ENCODE results near the gene PLEKHA7. TPM values are rescaled to one million over a fixed set of nuclear protein-coding genes. Genes with fewer than 3 reads are reported as not detected.

Gene PLEKHA7
- total and polyA plus RNA-seq, 2 of the 8 experiments (the other 6 are each of a cell fraction or from before 2014, with no cell fraction given) = 11.4 to 25.6 TPM

DNA sequence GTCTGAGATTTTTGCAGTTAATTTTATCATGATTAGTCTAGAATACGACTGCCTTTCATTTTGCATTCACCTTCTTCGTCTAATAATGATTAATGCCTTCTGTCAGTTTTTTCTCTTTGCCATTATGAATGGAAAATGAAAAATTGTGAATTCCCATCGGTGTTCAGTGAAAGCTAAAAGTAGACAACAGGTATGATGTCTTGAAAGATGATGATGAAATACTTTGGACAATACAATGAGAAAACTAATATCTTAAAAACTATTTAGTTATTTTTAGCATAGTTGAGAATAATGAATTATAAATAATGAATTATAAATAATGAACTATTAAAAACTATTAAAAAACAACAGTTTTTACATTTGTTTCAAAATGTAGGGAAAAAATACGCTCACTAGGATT is 270.7 kb downstream of the PLEKHA7 start:
- no peak overlapping the region for H2AK5ac ChIP-seq (ENCODE audit: low read depth, low read length)
- H4K91ac ChIP-seq (replicated peaks; ENCODE audit: insufficient read length, low read length) = no peak overlapping the region
- H3K4ac ChIP-seq (replicated peaks; ENCODE audit: insufficient read length, low read depth, low read length) = no peak overlapping the region
- H3K23ac ChIP-seq (ENCODE audit: insufficient read length) = no peak overlapping the region
- no peak for DNase-seq (ENCODE audit: low read depth in 1 of 2, low spot score in 2 of 2)
- WGBS, 2 experiments (ENCODE audit: extremely low coverage in 1 of 2, insufficient coverage in 1 of 2, insufficient read length in 1 of 2, insufficient replicate concordance in 2 of 2, low coverage in 1 of 2, low lambda C conversion rate in 2 of 2, missing lambda C conversion rate in 1 of 2) = 92% methylated on average over 4 of the region's 4 CpGs; no CpG with 5 or more reads in 1 of the 2 experiments
- H3K23me2 ChIP-seq (ENCODE audit: low read depth, low read length) = no peaks in the 10 kb centered on the region
- no peak overlapping the region for H2BK5ac ChIP-seq (ENCODE audit: low read depth, low read length)
- peaks cover 0 to 1% (median 0%) of the 10 kb centered on the region in 4 experiments; a peak in 1 of 7 replicates for H3K27me3 ChIP-seq (replicated peaks in 1 of 4; ENCODE audit: control insufficient read depth in 3 of 4, extremely low read depth in 1 of 4, insufficient read depth in 3 of 4, low read length in 3 of 4)
- no peak overlapping the region for H3K4me3 ChIP-seq (ENCODE audit: extremely low read depth in 1 of 4, insufficient read depth in 2 of 4, low read depth in 3 of 4, low read length in 4 of 4)
- H2AFZ ChIP-seq (ENCODE audit: low read length) = no peak overlapping the region
- H2BK15ac ChIP-seq (ENCODE audit: low read length) = no peak overlapping the region
- CTCF ChIA-PET (ENCODE audit: partially characterized antibody) = interaction anchor here (1.5 kb wide), 1 partner anchor 11 kb away, joined by 5 read pairs; no protein-coding TSS in a partner anchor
- POLR2A ChIA-PET (ENCODE audit: partially characterized antibody) = no interaction called here
- H2BK120ac ChIP-seq (replicated peaks; ENCODE audit: low read depth, low read length) = no peak overlapping the region
- H3K79me1 ChIP-seq (ENCODE audit: low read depth, low read length) = peaks cover 12% of the 10 kb centered on the region
- peaks cover 3 to 51% (median 28%) of the 10 kb centered on the region in 4 experiments; a peak in 7 of 8 replicates for H3K36me3 ChIP-seq (ENCODE audit: control insufficient read depth in 2 of 4, insufficient read depth in 4 of 4, low read length in 3 of 4)
- no peak overlapping the region for H2BK12ac ChIP-seq (ENCODE audit: low read depth, low read length)
- peaks cover 0 to 6% (median 3%) of the 10 kb centered on the region in 4 experiments; a peak in 4 of 7 replicates for H3K4me1 ChIP-seq (replicated peaks in 1 of 4; ENCODE audit: control insufficient read depth in 3 of 4, insufficient read depth in 4 of 4, low read length in 3 of 4)
- no peak overlapping the region for H3K27ac ChIP-seq (ENCODE audit: low read depth, low read length)
- H3K56ac ChIP-seq (replicated peaks; ENCODE audit: insufficient read length, low read depth, low read length) = no peak overlapping the region
- no peak overlapping the region for H2BK20ac ChIP-seq (ENCODE audit: low read length)
- no peak overlapping the region for H3K4me2 ChIP-seq (ENCODE audit: insufficient read depth in 1 of 2, low read depth in 2 of 2, low read length in 2 of 2)
- peaks cover 6 to 8% of the 10 kb centered on the region in 2 experiments for H4K20me1 ChIP-seq (replicated peaks in 1 of 2; ENCODE audit: control insufficient read depth in 1 of 2, insufficient read depth in 2 of 2, low read length in 2 of 2)
- H4K5ac ChIP-seq (ENCODE audit: insufficient read length, low read depth, low read length) = no peak overlapping the region
- no peak overlapping the region for H3K9ac ChIP-seq (replicated peaks in 1 of 4; ENCODE audit: extremely low read depth in 1 of 4, low read depth in 3 of 4, low read length in 3 of 4)
- no peak overlapping the region for H4K8ac ChIP-seq (ENCODE audit: extremely low read depth, insufficient read depth, low read length)
- no peak for FAIRE-seq
- no peak overlapping the region for H3K18ac ChIP-seq (ENCODE audit: extremely low read depth, low read length)
- no peaks in the 10 kb centered on the region for H3K9me3 ChIP-seq (ENCODE audit: insufficient read depth in 2 of 2, low read depth in 1 of 2, low read length in 1 of 2)
- H3K14ac ChIP-seq (ENCODE audit: insufficient read length) = no peak overlapping the region
- peaks cover 31 to 93% of the 10 kb centered on the region in 2 experiments for H3K79me2 ChIP-seq (ENCODE audit: control insufficient read depth in 1 of 2, insufficient read depth in 2 of 2, low read length in 2 of 2)
- no peak for TF ChIP-seq RFX5 (IDR thresholded peaks at IDR 0.05; ENCODE audit: borderline replicate concordance, low read depth, low read length)
- TF ChIP-seq CTBP2 (IDR thresholded peaks at IDR 0.05; ENCODE audit: borderline replicate concordance, insufficient read depth, insufficient read length, low read length) = no peak
- no peak for TF ChIP-seq KDM1A (IDR thresholded peaks at IDR 0.05; ENCODE audit: borderline replicate concordance, low read length)
- no peak for TF ChIP-seq TEAD4 (IDR thresholded peaks at IDR 0.05; ENCODE audit: low read depth, low read length)
- TF ChIP-seq CHD1 (IDR thresholded peaks at IDR 0.05; ENCODE audit: low read depth, low read length) = no peak
- TF ChIP-seq CBX5 (IDR thresholded peaks at IDR 0.05; ENCODE audit: low read depth, low read length) = no peak
- TF ChIP-seq CHD2 (IDR thresholded peaks at IDR 0.05; ENCODE audit: low read length) = no peak
- no peak for TF ChIP-seq MAFK (IDR thresholded peaks at IDR 0.05; ENCODE audit: low read depth, low read length)
